GM12878 (cell line): ENCODE results near the gene TCF7. TPM values are rescaled to one million over a fixed set of nuclear protein-coding genes. Genes with fewer than 3 reads are reported as not detected.
A peak's percentile ranks its signal among the peaks of the same experiment; 100 is the strongest.

Experiments used
- ATAC-seq: fragments of 200-7000 bp; cut with Tn5 transposase; 3 replicates; pipeline ENCODE4 v1.9.1; 2020; ENCODE audit warnings: mild to moderate bottlenecking, moderate library complexity
- BruUV-seq: library from RNA; stranded (reverse); fragments of 400-500 nt; replicated peaks from 2 replicates; lab custom pipeline; 2021; lab: Mats Ljungman, UMichigan
- CTCF ChIA-PET: fragments of 300-600 bp; sonication (Branson Sonifier 250); formaldehyde crosslinking; extraction: SDS; loops from one replicate; lab custom pipeline; 2021; ENCODE audit warnings: inconsistent platforms; lab: Yijun Ruan, JAX
- POLR2A ChIA-PET: fragments of 350-600 bp; formaldehyde crosslinking; extraction: SDS; loops from one replicate; lab custom pipeline; 2021; ENCODE audit warnings: inconsistent platforms; lab: Charles Lee
- RAD21 ChIA-PET: fragments of 300-600 bp; sonication (Branson Sonifier 250); formaldehyde crosslinking; loops from one replicate; lab custom pipeline; 2023; ENCODE audit warnings: antibody characterized with exemption; ENCODE audit not compliant: unreplicated experiment; lab: Charles Lee
- SMC1A ChIA-PET: fragments of 300-600 bp; sonication (Branson Sonifier 250); formaldehyde crosslinking; loops from one replicate; lab custom pipeline; 2023; ENCODE audit not compliant: unreplicated experiment, uncharacterized antibody; lab: Charles Lee
- DNase-seq: peaks from one replicate; pipeline ENCODE4 v3.0.0-alpha.2; 2011; ENCODE audit warnings: low read depth, low spot score
- FAIRE-seq: peaks from 3 replicates; lab custom pipeline; 2011; peaks lifted over from hg19 to GRCh38; lab: Jason Lieb, UNC
- H2AFZ ChIP-seq: 2 replicates; pipeline ENCODE4 v1.6.0; 2011; ENCODE audit warnings: low read depth, low read length, control low read depth; ENCODE audit not compliant: control insufficient read depth
- H3K27ac ChIP-seq: 2 replicates; pipeline ENCODE4 v1.5.1; 2011; ENCODE audit warnings: control low read depth; ENCODE audit not compliant: control insufficient read depth, insufficient read depth
- H3K27me3 ChIP-seq, 2 experiments: replicated peaks in 1 of 2; 2 replicates each; pipeline versions ENCODE4 v1.6.0 to v1.6.1; 2011; ENCODE audit warnings: low read length in 1 of 2; ENCODE audit not compliant: control insufficient read depth in 2 of 2, insufficient read depth in 2 of 2
- H3K36me3 ChIP-seq, 2 experiments: 2 replicates each; pipeline ENCODE4 v1.5.1; 2011; ENCODE audit warnings: low read length in 1 of 2; ENCODE audit not compliant: control insufficient read depth in 2 of 2, insufficient read depth in 2 of 2
- H3K4me1 ChIP-seq: 2 replicates; pipeline ENCODE4 v1.6.1; 2011; ENCODE audit warnings: mild to moderate bottlenecking, low read length, moderate library complexity, mixed read lengths; ENCODE audit not compliant: control insufficient read depth, insufficient read depth
- H3K4me2 ChIP-seq: 2 replicates; pipeline ENCODE4 v1.6.0; 2011; ENCODE audit warnings: control low read depth; ENCODE audit not compliant: control insufficient read depth, insufficient read depth
- H3K4me3 ChIP-seq: fragments of 200-600 bp; sonication (generic); 2 replicates; pipeline ENCODE4 v1.5.1; 2016
- H3K79me2 ChIP-seq: 2 replicates; pipeline ENCODE4 v1.6.0; 2011; ENCODE audit warnings: low read length; ENCODE audit not compliant: control insufficient read depth, insufficient read depth
- H3K9ac ChIP-seq: 2 replicates; pipeline ENCODE4 v1.8.0; 2011; ENCODE audit warnings: low read length, control low read depth, mixed read lengths; ENCODE audit not compliant: control insufficient read depth, insufficient read depth
- H3K9me3 ChIP-seq: replicated peaks from 3 replicates; pipeline ENCODE4 v1.5.1; 2011; ENCODE audit warnings: mild to moderate bottlenecking, low read length; ENCODE audit not compliant: control insufficient read depth, insufficient read depth
- H4K20me1 ChIP-seq: 2 replicates; pipeline ENCODE4 v1.6.0; 2011; ENCODE audit not compliant: control insufficient read depth, insufficient read depth
- BACH1 ChIP-seq: fragments of 450-650 bp; IDR thresholded peaks from 2 replicates; pipeline ENCODE4 v1.6.1; 2017; ENCODE audit warnings: mild to moderate bottlenecking, borderline replicate concordance
- BMI1 ChIP-seq: fragments of 450-650 bp; IDR thresholded peaks from 2 replicates; pipeline ENCODE4 v1.6.1; 2016; ENCODE audit warnings: mild to moderate bottlenecking, moderate library complexity, borderline replicate concordance
- CBFB ChIP-seq: IDR thresholded peaks from 2 replicates; pipeline ENCODE4 v1.6.1; 2016; ENCODE audit warnings: antibody characterized with exemption, low read depth
- CHD4 ChIP-seq: fragments of 200-600 bp; sonication (generic); IDR thresholded peaks from 2 replicates; pipeline ENCODE4 v1.6.1; 2016; ENCODE audit warnings: mild to moderate bottlenecking
- GATAD2B ChIP-seq: fragments of 450-650 bp; conservative IDR thresholded peaks from 2 replicates; pipeline ENCODE4 v1.6.1; 2017; ENCODE audit warnings: low read depth, mild to moderate bottlenecking, moderate library complexity
- HCFC1 ChIP-seq: fragments of 150-350 bp; IDR thresholded peaks from 2 replicates; pipeline ENCODE4 v1.6.1; 2014; ENCODE audit warnings: low read length
- MLLT1 ChIP-seq: fragments of 450-650 bp; IDR thresholded peaks from 2 replicates; pipeline ENCODE4 v1.6.1; 2016; ENCODE audit warnings: mild to moderate bottlenecking
- MYC ChIP-seq: IDR thresholded peaks from 2 replicates; pipeline ENCODE4 v1.6.1; 2011; ENCODE audit warnings: mild to moderate bottlenecking, low read length, moderate library complexity, inconsistent platforms; ENCODE audit not compliant: insufficient read depth, insufficient replicate concordance, insufficient read length, severe bottlenecking
- NFXL1 ChIP-seq: fragments of 450-650 bp; IDR thresholded peaks from 2 replicates; pipeline ENCODE4 v1.6.1; 2017; ENCODE audit warnings: antibody characterized with exemption, mild to moderate bottlenecking, borderline replicate concordance
- NFYA ChIP-seq: IDR thresholded peaks from 2 replicates; pipeline ENCODE4 v1.6.1; 2011; ENCODE audit warnings: low read depth, mild to moderate bottlenecking, low read length, improper control_type of control experiment, borderline replicate concordance
- NRF1 ChIP-seq: conservative IDR thresholded peaks from 2 replicates; pipeline ENCODE4 v1.6.1; 2011; ENCODE audit warnings: mild to moderate bottlenecking, low read depth, low read length, improper control_type of control experiment
- RB1 ChIP-seq: fragments of 450-650 bp; formaldehyde crosslinking; IDR thresholded peaks from 2 replicates; pipeline ENCODE4 v1.6.1; 2017; ENCODE audit warnings: mild to moderate bottlenecking, borderline replicate concordance
- STAT3 ChIP-seq: IDR thresholded peaks from 2 replicates; pipeline ENCODE4 v1.6.1; 2011; ENCODE audit warnings: low read depth, low read length, improper control_type of control experiment
- TCF3 ChIP-seq: IDR thresholded peaks from 2 replicates; pipeline ENCODE4 v1.6.1; 2012; ENCODE audit warnings: low read depth, mild to moderate bottlenecking, low read length, borderline replicate concordance; ENCODE audit not compliant: insufficient read depth
- ZBTB11 ChIP-seq: fragments of 450-650 bp; formaldehyde crosslinking; IDR thresholded peaks from 2 replicates; pipeline ENCODE4 v1.5.0; 2022; ENCODE audit warnings: mild to moderate bottlenecking, missing genetic modification characterization
- WGBS: methylation state at CpG from one replicate; pipeline ENCODE4 v1.1.6; 2016; ENCODE audit warnings: low lambda C conversion rate; ENCODE audit not compliant: insufficient replicate concordance, insufficient coverage; ENCODE audit errors: missing lambda C conversion rate; 5-methylcytosine and 5-hydroxymethylcytosine counted together
- in situ Hi-C: fragments of 300-500 bp; cut with MboI; formaldehyde crosslinking; loops from 9 replicates; pipeline ENCODE4 v1.14.3; 2018; ENCODE audit warnings: mixed read lengths
- intact Hi-C: fragments of 100-400 bp; cut with micrococcal nuclease; formaldehyde crosslinking; loops from one replicate; pipeline ENCODE4 v1.14.2; 2022; ENCODE audit not compliant: unreplicated experiment
- polyA plus RNA-seq, 11 experiments: library from polyadenylated mRNA; depleted of rRNA in 4 of 11; unstranded in 6 of 11; stranded (reverse) in 5 of 11; fragments of >200 nt; fragmentation: Nextera tagmentation in 4 of 11; fragmentation: Illumina TruSeq in 1 of 11; extraction: Ambion mirVana in 4 of 11; extraction: Trizol in 1 of 11; gene quantifications; 1 replicate in 1 of 11; 2 replicates in 10 of 11; pipeline versions ENCODE4 v1.2.1 to v1.2.3, GENCODE V29; 2011 to 2016; ENCODE audit warnings: inconsistent platforms in 2 of 11, missing spikeins in 2 of 11, low read depth in 1 of 11
- total RNA-seq, 4 experiments: library from RNA; depleted of rRNA in 3 of 4; stranded (reverse); fragments of >200 nt in 3 of 4; fragmentation: Illumina TruSeq in 1 of 4; extraction: Trizol in 1 of 4; gene quantifications; 2 replicates each; pipeline versions ENCODE4 v1.2.1 to v1.2.3, GENCODE V29; 2013 to 2021
- TF ChIP-seq, protein P1 (sequence below): IDR thresholded peaks from 2 replicates; pipeline ENCODE4 v1.6.1; 2011; ENCODE audit warnings: borderline replicate concordance, low read depth, mild to moderate bottlenecking, moderate library complexity, mixed read lengths, low read length; ENCODE audit not compliant: insufficient read depth; ENCODE audit errors: extremely low read length

The TCF7 gene
- total and polyA plus RNA-seq, 10 of the 15 experiments (the other 5 are each of a cell fraction or from before 2014, with no cell fraction given), result 10.0 to 60.2 (median 23.6) TPM

GRCh38 chr5:134176511-134177368 lies 62.3 kb downstream of the TCF7 start, which contains the start of gene SKP1:
Gene SKP1, minus strand, starts transcription at chr5:134176950. Its CDS starts 2,928 bp downstream, at chr5:134174022.
- CTCF ChIA-PET, result interaction anchor here (0.5 to 1.6 kb wide), 11 partner anchors 8 to 1904 kb away, joined by 3 to 6 read pairs (median 3); partner anchors contain the start of gene PPP2CA
- peak within 1 kb of the TSS; percentile 86 for H3K9ac ChIP-seq
- H3K9me3 ChIP-seq, result no peaks in the 10 kb centered on the region
- ATAC-seq (peak; percentile 89), DNase-seq (peak; percentile 42), FAIRE-seq (peak; percentile 47)
- peak within 1 kb of the TSS; percentile 86 for H3K4me2 ChIP-seq
- peak within 1 kb of the TSS; percentile 99 for H3K4me3 ChIP-seq
- under 1% methylated on average over 77 of the region's 92 CpGs for WGBS
- SMC1A ChIA-PET, result interaction anchor here (1.1 to 1.3 kb wide), 6 partner anchors 10 to 137 kb away, joined by 3 to 5 read pairs (median 3); no protein-coding TSS in a partner anchor
- H3K4me1 ChIP-seq, result peaks cover 3% of the 10 kb centered on the region
- in situ Hi-C loops, result no loop called here
- H3K27me3 ChIP-seq, result no peaks in the 10 kb centered on the region
- no TSS peak for BruUV-seq
- POLR2A ChIA-PET, result interaction anchor here (1.1 to 1.9 kb wide), 7 partner anchors 20 to 410 kb away, joined by 3 to 7 read pairs (median 4); partner anchors contain the start of gene PPP2CA
- H3K27ac ChIP-seq, result peak within 1 kb of the TSS; percentile 89
- intact Hi-C loops, result loop anchor here (5.0 kb wide), 1 partner anchor 196 kb away; the partner anchor contains the start of gene UBE2B
- RAD21 ChIA-PET, result interaction anchor here (1.0 to 4.0 kb wide), 4 partner anchors 11 to 410 kb away, joined by 3 to 15 read pairs (median 6); no protein-coding TSS in a partner anchor
- H3K79me2 ChIP-seq, result peaks cover 39% of the 10 kb centered on the region
- H2AFZ ChIP-seq, result peak within 1 kb of the TSS; percentile 84
- H4K20me1 ChIP-seq, result no peaks in the 10 kb centered on the region
- peaks cover 1 to 3% of the 10 kb centered on the region in 2 experiments; a peak in 2 of 4 replicates for H3K36me3 ChIP-seq
- TF ChIP-seq NRF1 (peak; percentile 21; the same call in 1 of the 2 replicates), NFXL1 (no peak), MYC (peak; percentile 33), GATAD2B (peak; percentile 90; the same call in 1 of the 2 replicates), TCF3 (peak; percentile 92), MLLT1 (peak; percentile 81; the same call in 1 of the 2 replicates), RB1 (peak; percentile 82; the same call in 1 of the 2 replicates), ZBTB11 (CRISPR knock-in tag) (no peak), STAT3 (no peak), BACH1 (peak; percentile 83), BMI1 (no peak), HCFC1 (peak; percentile 55; the same call in 1 of the 2 replicates), CBFB (peak; percentile 97), NFYA (no peak), CHD4 (no peak)
- TF ChIP-seq, protein P1, sequence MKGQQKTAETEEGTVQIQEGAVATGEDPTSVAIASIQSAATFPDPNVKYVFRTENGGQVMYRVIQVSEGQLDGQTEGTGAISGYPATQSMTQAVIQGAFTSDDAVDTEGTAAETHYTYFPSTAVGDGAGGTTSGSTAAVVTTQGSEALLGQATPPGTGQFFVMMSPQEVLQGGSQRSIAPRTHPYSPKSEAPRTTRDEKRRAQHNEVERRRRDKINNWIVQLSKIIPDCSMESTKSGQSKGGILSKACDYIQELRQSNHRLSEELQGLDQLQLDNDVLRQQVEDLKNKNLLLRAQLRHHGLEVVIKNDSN, result no peak
